Suprapubic skin (tissue), 4 donors: Measurements from ENCODE around the gene ATP5ME. TPM values are rescaled to one million over a fixed set of nuclear protein-coding genes. Genes with fewer than 3 reads are reported as not detected.

Source experiments
- DNase-seq, 2 donors: peaks; one replicate each; pipeline ENCODE4 v3.0.0-alpha.2; 2019; ENCODE audit warnings: low spot score in 2 of 2
- H3K27ac ChIP-seq: fragments of 200-600 bp; sonication (generic); one replicate; pipeline ENCODE4 v1.5.1; 2019
- H3K27me3 ChIP-seq: fragments of 200-600 bp; sonication (generic); one replicate; pipeline ENCODE4 v1.5.1; 2019
- H3K36me3 ChIP-seq: fragments of 200-600 bp; sonication (generic); one replicate; pipeline ENCODE4 v1.5.1; 2019
- H3K4me1 ChIP-seq: fragments of 200-600 bp; sonication (generic); one replicate; pipeline ENCODE4 v1.5.1; 2019
- H3K4me3 ChIP-seq: fragments of 200-600 bp; sonication (generic); one replicate; pipeline ENCODE4 v1.5.1; 2019; ENCODE audit warnings: mild to moderate bottlenecking
- H3K9me3 ChIP-seq: fragments of 200-600 bp; sonication (generic); one replicate; pipeline ENCODE4 v1.5.1; 2019
- EP300 ChIP-seq: sonication (generic); formaldehyde crosslinking; IDR thresholded peaks from one replicate; pipeline ENCODE4 v1.6.1; 2017; ENCODE audit warnings: antibody characterized with exemption
- POLR2A ChIP-seq, 2 donors: fragments of 450-650 bp; IDR thresholded peaks; one replicate each; pipeline ENCODE4 v1.6.1; 2017; ENCODE audit warnings: antibody characterized with exemption in 2 of 2, mild to moderate bottlenecking in 2 of 2, moderate library complexity in 2 of 2
- POLR2AphosphoS5 ChIP-seq, 3 donors: sonication (generic); formaldehyde crosslinking; IDR thresholded peaks; one replicate each; pipeline ENCODE4 v1.6.1; 2017; ENCODE audit warnings: antibody characterized with exemption in 3 of 3
- WGBS: methylation state at CpG from one replicate; pipeline ENCODE4 v1.1.5; 2018; 5-methylcytosine and 5-hydroxymethylcytosine counted together
- total RNA-seq, 4 donors: library from RNA; depleted of rRNA; stranded (reverse); fragments of >200 nt; gene quantifications; one replicate each; pipeline ENCODE4 v1.1.0, GENCODE V29; 2016
- TF ChIP-seq, protein P1 (sequence below), 2 donors: fragments of 200-600 bp in 1 of 2; fragments of 450-650 bp in 1 of 2; sonication (generic) in 1 of 2; IDR thresholded peaks; one replicate each; pipeline ENCODE4 v1.5.1; 2016 to 2019; ENCODE audit warnings: antibody characterized with exemption in 2 of 2, mild to moderate bottlenecking in 1 of 2, moderate library complexity in 1 of 2

ATP5ME gene
- total RNA-seq, 4 donors from 2014 or later = 60.2 to 167 (median 102) TPM

DNA sequence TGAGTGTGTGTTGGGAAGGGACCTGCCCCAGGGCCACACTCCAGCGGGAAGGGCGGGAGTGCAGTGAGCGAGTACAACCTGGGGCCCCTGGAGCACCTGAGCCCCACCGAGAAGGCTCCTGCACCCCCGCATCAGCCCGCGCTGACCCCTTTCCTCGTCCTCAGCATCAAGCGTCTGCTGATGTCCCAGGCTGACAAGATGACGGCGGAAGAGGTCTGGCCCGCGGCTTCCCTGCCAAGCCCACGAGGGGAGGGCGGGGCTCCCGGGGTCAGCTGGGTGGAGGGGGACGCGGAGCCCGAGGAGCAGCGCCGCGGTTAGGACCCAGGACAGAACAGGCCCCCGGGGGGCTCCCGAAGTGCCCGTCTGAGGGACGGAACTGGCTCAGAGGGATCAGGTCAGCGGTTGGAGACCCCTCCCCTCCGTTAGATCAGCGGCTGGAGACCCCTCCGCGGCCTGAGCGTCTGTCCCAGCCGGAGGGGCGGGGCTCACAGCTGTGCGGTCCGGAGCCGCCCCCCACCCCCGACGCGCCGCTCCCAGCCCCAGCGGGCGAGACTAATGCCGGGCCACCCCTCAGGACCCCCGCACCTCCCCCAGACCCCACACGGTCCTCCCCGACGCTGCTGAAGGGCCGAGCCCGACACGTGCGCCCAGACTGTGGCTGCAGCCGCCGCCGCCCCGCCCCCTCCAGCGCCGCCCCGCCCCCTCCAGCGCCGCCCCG, 7.0 kb upstream of the ATP5ME start:
- peak; percentile 82 to 91 for DNase-seq
- Histone ChIP-seq H3K27ac (no peak overlapping the region), H3K4me3 (peak overlapping the region; percentile 60), H3K4me1 (peaks cover 70% of the 10 kb centered on the region), H3K9me3 (no peaks in the 10 kb centered on the region), H3K27me3 (no peaks in the 10 kb centered on the region), H3K36me3 (no peaks in the 10 kb centered on the region)
- TF ChIP-seq POLR2A (IDR thresholded peaks at IDR 0.05) (no peak), EP300 (no peak), POLR2AphosphoS5 (IDR thresholded peaks at IDR 0.05) (no peak)
- TF ChIP-seq, protein P1, sequence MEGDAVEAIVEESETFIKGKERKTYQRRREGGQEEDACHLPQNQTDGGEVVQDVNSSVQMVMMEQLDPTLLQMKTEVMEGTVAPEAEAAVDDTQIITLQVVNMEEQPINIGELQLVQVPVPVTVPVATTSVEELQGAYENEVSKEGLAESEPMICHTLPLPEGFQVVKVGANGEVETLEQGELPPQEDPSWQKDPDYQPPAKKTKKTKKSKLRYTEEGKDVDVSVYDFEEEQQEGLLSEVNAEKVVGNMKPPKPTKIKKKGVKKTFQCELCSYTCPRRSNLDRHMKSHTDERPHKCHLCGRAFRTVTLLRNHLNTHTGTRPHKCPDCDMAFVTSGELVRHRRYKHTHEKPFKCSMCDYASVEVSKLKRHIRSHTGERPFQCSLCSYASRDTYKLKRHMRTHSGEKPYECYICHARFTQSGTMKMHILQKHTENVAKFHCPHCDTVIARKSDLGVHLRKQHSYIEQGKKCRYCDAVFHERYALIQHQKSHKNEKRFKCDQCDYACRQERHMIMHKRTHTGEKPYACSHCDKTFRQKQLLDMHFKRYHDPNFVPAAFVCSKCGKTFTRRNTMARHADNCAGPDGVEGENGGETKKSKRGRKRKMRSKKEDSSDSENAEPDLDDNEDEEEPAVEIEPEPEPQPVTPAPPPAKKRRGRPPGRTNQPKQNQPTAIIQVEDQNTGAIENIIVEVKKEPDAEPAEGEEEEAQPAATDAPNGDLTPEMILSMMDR (IDR thresholded peaks at IDR 0.05) = no peak
- WGBS = no CpG with 5 or more reads among the region's 62 CpGs

DNA sequence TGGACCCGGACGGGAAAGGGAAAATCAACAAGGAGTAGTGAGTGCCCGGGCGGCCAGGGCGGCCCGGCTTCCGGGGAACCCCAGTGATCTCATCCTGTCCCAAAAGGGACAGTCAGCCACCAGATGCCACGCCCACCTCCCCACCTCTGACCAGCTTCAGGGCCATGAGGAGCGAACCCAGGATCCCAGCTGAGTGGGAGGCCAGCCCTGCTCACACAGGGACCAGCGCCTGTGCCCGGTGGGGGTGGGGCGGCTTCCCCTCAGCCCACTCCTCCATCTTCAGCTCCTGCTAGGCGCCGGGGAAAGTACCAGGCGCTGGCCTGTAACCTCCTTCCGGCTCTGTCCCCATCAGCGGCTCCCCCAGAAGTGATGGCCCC, 6.5 kb upstream of the ATP5ME start:
- H3K9me3 ChIP-seq = no peaks in the 10 kb centered on the region
- peaks cover 76% of the 10 kb centered on the region for H3K4me1 ChIP-seq
- H3K27ac ChIP-seq = no peak overlapping the region
- H3K36me3 ChIP-seq = no peaks in the 10 kb centered on the region
- TF ChIP-seq POLR2AphosphoS5 (IDR thresholded peaks at IDR 0.05) (no peak), POLR2A (IDR thresholded peaks at IDR 0.05) (no peak), EP300 (no peak)
- TF ChIP-seq, protein P1 (IDR thresholded peaks at IDR 0.05) = no peak
- peak overlapping the region; percentile 60 for H3K4me3 ChIP-seq
- peak; percentile 78 to 80 for DNase-seq
- WGBS = no CpG with 5 or more reads among the region's 17 CpGs
- no peaks in the 10 kb centered on the region for H3K27me3 ChIP-seq

DNA sequence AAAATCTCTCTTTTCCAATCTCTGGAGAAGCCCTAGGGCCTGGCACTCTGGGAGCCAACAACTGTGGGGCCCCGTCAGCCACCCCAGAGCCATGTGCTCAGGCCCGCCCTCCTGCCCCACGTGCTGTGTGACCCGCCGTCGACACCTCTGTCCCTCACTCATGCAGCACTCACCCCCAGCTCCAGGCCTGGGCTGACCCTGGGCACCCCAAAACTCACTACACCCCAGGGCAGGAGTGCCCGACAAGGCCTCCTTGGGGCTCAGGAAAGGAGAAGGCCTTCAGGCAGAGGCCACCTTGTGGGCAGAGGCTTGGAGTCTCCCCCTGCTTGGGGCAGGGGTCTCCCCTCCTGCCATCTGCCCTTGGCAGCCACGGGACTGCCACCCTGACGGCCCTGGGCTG, 6.0 kb upstream of the ATP5ME start:
- H3K27me3 ChIP-seq = no peaks in the 10 kb centered on the region
- no peak for DNase-seq
- no peak overlapping the region for H3K27ac ChIP-seq
- H3K9me3 ChIP-seq = no peaks in the 10 kb centered on the region
- peaks cover 80% of the 10 kb centered on the region for H3K4me1 ChIP-seq
- H3K36me3 ChIP-seq = no peaks in the 10 kb centered on the region
- TF ChIP-seq, protein P1 (IDR thresholded peaks at IDR 0.05) = no peak
- TF ChIP-seq POLR2AphosphoS5 (IDR thresholded peaks at IDR 0.05) (no peak), EP300 (no peak), POLR2A (IDR thresholded peaks at IDR 0.05) (no peak)
- no peak overlapping the region for H3K4me3 ChIP-seq
- WGBS = 87% methylated on average over 3 of the region's 9 CpGs

DNA sequence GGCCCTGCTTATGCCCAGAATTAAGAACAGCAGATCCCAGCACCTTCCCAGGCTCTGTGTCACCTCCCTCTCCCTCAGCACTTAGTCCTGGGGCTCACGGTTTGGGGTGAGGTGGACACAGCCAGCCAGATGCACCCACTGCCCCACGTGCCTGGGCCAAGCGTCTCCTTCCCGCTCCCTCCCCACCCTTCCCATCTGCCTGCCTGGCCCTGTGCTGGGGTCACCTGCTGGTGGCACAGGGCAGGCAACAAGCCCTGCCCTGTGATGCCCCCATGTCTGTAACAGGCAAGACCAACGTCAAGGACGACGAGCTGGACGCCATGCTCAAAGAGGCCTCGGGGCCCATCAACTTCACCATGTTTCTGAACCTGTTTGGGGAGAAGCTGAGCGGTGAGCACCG, 5.6 kb upstream of the ATP5ME start:
- TF ChIP-seq POLR2A (IDR thresholded peaks at IDR 0.05) (no peak), POLR2AphosphoS5 (IDR thresholded peaks at IDR 0.05) (no peak), EP300 (no peak)
- TF ChIP-seq, protein P1 (IDR thresholded peaks at IDR 0.05) = no peak
- Histone ChIP-seq H3K4me1 (peaks cover 84% of the 10 kb centered on the region), H3K27ac (no peak overlapping the region), H3K9me3 (no peaks in the 10 kb centered on the region), H3K36me3 (no peaks in the 10 kb centered on the region), H3K4me3 (no peak overlapping the region), H3K27me3 (no peaks in the 10 kb centered on the region)
- DNase-seq = no peak
- 76% methylated on average over 5 of the region's 11 CpGs for WGBS

DNA sequence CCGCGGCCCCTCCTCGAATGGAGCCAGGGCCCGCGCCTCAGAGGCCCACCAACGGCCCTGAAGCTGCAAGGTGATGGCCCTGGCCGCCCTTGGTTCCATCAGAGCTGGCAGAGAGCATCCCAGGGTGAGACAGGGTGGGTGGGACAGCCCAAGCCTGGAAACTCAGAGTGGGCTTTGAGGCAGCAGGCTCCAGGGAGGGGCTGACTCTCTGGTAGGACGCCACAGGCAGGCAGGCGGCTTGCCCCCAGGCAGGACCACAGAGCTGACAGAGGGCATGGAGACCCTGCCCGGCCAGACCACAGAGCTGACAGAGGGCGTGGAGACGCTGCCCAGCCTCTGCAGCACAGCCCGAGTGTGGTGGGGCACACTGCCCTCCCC, 5.0 kb upstream of the ATP5ME start:
- WGBS = 63% methylated on average over 8 of the region's 13 CpGs
- Histone ChIP-seq H3K4me1 (peaks cover 82% of the 10 kb centered on the region), H3K27me3 (no peaks in the 10 kb centered on the region), H3K4me3 (no peak overlapping the region), H3K27ac (no peak overlapping the region), H3K36me3 (no peaks in the 10 kb centered on the region), H3K9me3 (no peaks in the 10 kb centered on the region)
- TF ChIP-seq POLR2AphosphoS5 (IDR thresholded peaks at IDR 0.05) = no peak
- TF ChIP-seq POLR2A (IDR thresholded peaks at IDR 0.05) = no peak
- TF ChIP-seq, protein P1 (IDR thresholded peaks at IDR 0.05) = no peak
- no peak for TF ChIP-seq EP300
- no peak for DNase-seq
